Endothelial cell (in vitro differentiated cells): ENCODE measurements around the gene BRF1. TPM values are rescaled to one million over a fixed set of nuclear protein-coding genes. Genes with fewer than 3 reads are reported as not detected.

Experiments
- DNase-seq: peaks from one replicate; pipeline ENCODE4 v3.0.0; 2021; ENCODE audit warnings: low spot score
- H3K27ac Mint-ChIP-seq: one replicate; pipeline ENCODE4 v1.8.0; 2021; ENCODE audit warnings: mixed read lengths, inconsistent platforms; ENCODE audit not compliant: unreplicated experiment
- H3K27me3 Mint-ChIP-seq: one replicate; pipeline ENCODE4 v1.8.0; 2021; ENCODE audit warnings: mild to moderate bottlenecking, moderate library complexity, mixed read lengths, inconsistent platforms; ENCODE audit not compliant: unreplicated experiment
- H3K36me3 Mint-ChIP-seq: one replicate; pipeline ENCODE4 v1.8.0; 2021; ENCODE audit warnings: mild to moderate bottlenecking, low read depth, mixed read lengths, inconsistent platforms; ENCODE audit not compliant: unreplicated experiment
- H3K4me1 Mint-ChIP-seq: one replicate; pipeline ENCODE4 v1.8.0; 2021; ENCODE audit warnings: mild to moderate bottlenecking, mixed read lengths, inconsistent platforms; ENCODE audit not compliant: unreplicated experiment
- H3K4me3 Mint-ChIP-seq: one replicate; pipeline ENCODE4 v1.8.0; 2021; ENCODE audit warnings: mild to moderate bottlenecking, mixed read lengths, inconsistent platforms; ENCODE audit not compliant: unreplicated experiment
- H3K9me3 Mint-ChIP-seq: one replicate; pipeline ENCODE4 v1.8.0; 2021; ENCODE audit warnings: mixed read lengths, inconsistent platforms; ENCODE audit not compliant: unreplicated experiment
- total RNA-seq: library from RNA; stranded (reverse); fragmentation: NEBNext Ultra II Directional; extraction: Animal tissue kit (Norgen Biotek cat#: 25700); gene quantifications from one replicate; pipeline ENCODE4 v1.2.1, GENCODE V29; 2021; ENCODE audit not compliant: unreplicated experiment
- TF ChIP-seq, protein P1 (sequence below): fragments of 200-600 bp; sonication (generic); IDR thresholded peaks from one replicate; pipeline ENCODE4 v1.5.0; 2021; ENCODE audit warnings: antibody characterized with exemption; ENCODE audit not compliant: unreplicated experiment

The BRF1 gene
- total RNA-seq, 1 donor from 2014 or later = 40.9 TPM

DNA sequence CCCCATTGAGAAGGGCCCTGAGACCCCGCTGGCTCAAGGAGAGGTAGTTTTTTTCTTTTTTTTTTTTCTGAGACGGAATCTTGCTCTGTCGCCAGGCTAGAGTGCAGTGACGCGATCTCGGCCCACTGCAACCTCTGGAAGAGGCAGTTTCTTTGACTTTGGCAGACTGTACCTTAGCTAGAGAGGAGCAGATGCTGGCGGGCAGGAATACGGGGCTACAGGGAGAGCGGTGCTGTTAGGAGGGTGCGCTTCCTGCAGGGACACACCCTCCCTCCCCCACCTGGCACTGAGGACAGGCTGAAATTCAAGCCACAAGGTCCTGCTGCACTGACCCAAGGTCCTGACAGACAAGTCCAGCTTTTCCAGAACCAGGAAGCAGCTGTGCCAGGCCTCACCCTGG lies 87.4 kb downstream of the BRF1 start:
- Mint-ChIP-seq H3K4me1 (no peaks in the 10 kb centered on the region), H3K36me3 (peaks cover 24% of the 10 kb centered on the region), H3K27me3 (peaks cover 16% of the 10 kb centered on the region), H3K4me3 (no peak overlapping the region), H3K9me3 (no peaks in the 10 kb centered on the region), H3K27ac (peak overlapping the region; percentile 26)
- no peak for DNase-seq
- TF ChIP-seq, protein P1, sequence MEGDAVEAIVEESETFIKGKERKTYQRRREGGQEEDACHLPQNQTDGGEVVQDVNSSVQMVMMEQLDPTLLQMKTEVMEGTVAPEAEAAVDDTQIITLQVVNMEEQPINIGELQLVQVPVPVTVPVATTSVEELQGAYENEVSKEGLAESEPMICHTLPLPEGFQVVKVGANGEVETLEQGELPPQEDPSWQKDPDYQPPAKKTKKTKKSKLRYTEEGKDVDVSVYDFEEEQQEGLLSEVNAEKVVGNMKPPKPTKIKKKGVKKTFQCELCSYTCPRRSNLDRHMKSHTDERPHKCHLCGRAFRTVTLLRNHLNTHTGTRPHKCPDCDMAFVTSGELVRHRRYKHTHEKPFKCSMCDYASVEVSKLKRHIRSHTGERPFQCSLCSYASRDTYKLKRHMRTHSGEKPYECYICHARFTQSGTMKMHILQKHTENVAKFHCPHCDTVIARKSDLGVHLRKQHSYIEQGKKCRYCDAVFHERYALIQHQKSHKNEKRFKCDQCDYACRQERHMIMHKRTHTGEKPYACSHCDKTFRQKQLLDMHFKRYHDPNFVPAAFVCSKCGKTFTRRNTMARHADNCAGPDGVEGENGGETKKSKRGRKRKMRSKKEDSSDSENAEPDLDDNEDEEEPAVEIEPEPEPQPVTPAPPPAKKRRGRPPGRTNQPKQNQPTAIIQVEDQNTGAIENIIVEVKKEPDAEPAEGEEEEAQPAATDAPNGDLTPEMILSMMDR = no peak

DNA sequence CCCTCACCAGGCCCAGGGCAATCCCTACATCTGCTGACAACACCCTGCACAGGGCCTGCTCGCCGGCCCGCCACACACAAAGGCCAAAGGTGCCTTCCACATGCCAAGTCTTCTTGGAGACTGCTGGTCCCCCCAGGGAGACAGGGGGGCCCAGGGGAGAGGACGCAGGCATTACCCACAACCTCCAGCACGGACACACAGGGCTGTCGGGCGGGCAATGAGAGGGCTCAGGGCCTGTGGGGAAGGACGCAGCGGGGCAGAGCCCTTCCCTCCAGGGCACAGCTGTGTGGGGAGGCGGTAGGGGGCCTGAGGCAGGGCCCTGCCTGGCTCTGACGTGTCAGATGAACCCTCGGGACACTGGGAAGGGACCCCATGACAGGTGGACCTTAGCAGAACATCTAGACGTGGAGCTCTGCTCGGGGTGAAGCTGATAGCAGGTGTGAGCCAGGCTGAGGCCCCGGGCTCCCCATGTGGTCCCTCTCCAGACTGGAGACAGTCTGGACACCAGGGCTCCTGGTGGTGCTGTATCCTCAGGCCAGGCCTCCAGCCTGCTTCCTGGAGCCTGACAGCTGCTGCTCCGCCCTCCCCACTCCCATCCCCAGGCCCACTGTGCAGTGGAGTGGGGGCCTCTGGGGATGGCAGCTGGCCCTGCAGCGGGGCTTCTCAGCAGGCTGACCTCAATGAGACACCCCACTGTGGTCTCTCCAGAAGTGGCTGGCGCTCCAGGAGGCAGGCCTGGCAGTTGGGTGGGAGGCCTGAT lies 88.1 kb downstream of the BRF1 start:
- Mint-ChIP-seq H3K27ac (no peak overlapping the region), H3K36me3 (peaks cover 24% of the 10 kb centered on the region), H3K4me3 (no peak overlapping the region), H3K27me3 (peaks cover 16% of the 10 kb centered on the region), H3K4me1 (no peaks in the 10 kb centered on the region), H3K9me3 (no peaks in the 10 kb centered on the region)
- TF ChIP-seq, protein P1 = no peak
- DNase-seq = no peak

DNA sequence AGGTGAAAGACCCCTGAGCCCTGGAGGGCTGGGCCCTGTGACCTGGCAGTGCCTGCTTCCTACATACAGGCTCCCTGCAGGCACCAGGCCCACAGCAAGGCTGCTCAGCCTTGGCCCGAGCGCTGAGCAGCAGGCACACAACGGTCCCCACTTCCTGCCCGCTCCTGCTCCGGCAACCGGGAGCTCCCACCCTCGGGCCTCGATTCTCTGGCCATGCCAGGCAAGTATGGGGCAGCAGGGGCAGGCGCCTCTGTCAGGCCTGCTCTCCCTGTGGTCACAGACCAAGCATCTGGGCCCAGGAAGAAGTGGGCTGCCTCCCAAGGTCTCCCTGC lies 89.1 kb downstream of the BRF1 start:
- Mint-ChIP-seq H3K27me3 (peaks cover 12% of the 10 kb centered on the region), H3K4me3 (no peak overlapping the region), H3K9me3 (no peaks in the 10 kb centered on the region), H3K36me3 (peaks cover 21% of the 10 kb centered on the region), H3K27ac (no peak overlapping the region), H3K4me1 (no peaks in the 10 kb centered on the region)
- TF ChIP-seq, protein P1 = no peak
- no peak for DNase-seq

DNA sequence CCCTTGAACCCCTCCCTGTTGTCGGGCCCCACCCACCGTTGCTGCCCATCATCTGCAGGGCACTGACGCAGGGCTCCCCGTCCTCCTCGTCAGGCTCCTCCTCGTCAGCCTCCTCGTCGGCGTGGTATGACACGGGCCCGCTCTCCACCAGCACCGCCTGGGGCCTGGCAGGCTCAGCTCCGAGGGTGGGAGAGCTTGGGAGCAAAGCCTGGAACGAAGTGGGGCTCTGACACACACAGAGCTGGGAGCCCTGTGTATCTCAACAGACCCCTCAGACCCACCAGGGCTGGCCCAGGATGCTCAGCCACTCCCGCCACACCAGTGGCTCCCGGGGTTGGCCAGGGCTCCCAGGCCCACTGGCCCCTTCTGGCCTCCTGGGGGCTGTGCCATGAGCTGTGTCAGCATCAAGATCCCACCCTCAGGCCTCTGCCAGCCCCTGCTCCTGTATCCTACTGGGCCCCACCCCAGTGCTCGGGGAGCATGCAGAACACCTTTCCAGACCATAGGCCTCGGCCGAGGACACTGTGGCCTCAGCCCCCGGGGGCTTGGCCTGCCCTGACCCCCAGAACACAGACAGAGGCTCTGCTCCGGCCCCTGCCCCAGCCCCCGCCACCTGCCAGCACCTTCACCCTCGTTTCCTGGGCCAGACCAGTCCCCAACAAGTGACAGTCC lies 89.6 kb downstream of the BRF1 start:
- peaks cover 12% of the 10 kb centered on the region for H3K27me3 Mint-ChIP-seq
- H3K4me3 Mint-ChIP-seq = no peak overlapping the region
- no peaks in the 10 kb centered on the region for H3K4me1 Mint-ChIP-seq
- peaks cover 18% of the 10 kb centered on the region for H3K36me3 Mint-ChIP-seq
- no peaks in the 10 kb centered on the region for H3K9me3 Mint-ChIP-seq
- TF ChIP-seq, protein P1 = no peak
- no peak overlapping the region for H3K27ac Mint-ChIP-seq
- no peak for DNase-seq
